GM19328 (cell line): ENCODE results near the gene OSBPL1A.
A peak's percentile ranks its signal among the peaks of the same experiment; 100 is the strongest.

Experiments used
- ATAC-seq: cut with Tn5 transposase; IDR thresholded peaks from one replicate; pipeline ENCODE4 v1.9.1; 2021; ENCODE audit warnings: mild to moderate bottlenecking, moderate library complexity; ENCODE audit not compliant: unreplicated experiment

Gene OSBPL1A

DNA sequence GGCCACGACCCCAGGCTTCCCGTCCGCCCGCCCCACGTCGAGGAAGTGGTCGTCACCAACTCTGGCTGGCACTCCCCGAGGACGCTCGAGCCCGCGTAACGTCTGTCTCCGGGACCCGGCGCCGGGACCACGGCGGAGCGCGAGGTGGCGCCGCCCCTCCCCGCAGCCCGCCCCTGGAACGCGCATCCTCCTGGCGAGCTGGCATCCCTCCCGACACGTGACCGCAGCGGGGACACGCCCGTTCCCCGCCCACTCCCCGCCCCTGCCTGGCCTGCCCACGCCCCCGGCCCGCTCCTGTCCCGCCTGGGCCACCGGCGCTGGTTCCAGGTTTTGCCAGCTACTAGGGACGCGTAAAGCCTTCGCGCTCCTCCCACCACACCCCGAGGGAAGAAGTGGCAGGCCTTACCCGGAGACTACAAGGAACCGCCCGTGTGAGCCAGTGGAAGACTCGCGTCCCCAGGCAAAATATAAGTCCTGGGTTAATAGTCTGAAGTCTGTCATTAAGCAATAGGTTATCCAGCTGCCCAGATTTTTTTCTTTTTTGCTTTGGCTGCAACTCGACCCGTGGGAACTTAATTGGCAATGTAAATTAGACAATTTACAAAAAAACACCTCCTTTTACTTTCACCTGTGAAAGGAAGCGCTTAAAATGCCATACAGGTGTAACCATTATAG is at the start of gene OSBPL1A:
TSS of gene OSBPL1A (minus strand) at position 131 of the 675 bp plus-strand sequence. CDS start 20,291 bp downstream, outside the sequence.
- no peak for ATAC-seq

DNA sequence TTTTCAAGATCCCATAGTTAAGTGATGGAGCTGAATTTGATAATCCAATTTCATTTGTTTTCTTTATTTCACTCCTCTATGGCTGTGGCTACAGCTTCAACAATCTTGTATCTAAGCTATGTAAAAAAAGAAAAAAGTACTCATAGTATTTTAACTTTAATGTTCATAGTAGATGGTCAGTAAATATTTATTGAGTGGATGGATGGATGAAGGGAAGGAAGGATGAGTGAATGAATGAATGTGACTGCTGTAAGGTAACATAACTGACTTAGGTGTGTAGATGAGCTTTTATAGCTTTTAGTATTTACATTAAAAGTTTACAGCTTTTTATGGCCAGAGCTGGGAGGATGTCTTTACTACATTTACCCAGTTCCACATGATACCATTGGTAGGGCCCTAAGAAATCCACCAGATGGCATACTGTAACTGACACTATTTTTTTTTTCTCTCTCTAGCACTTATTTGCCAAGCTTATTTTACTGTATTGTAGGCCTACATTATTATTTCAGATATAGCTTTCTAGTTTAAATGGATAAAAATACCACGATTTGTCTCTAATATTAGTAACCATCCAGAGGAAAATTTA is 49.4 kb upstream of the OSBPL1A start:
- ATAC-seq = no peak

DNA sequence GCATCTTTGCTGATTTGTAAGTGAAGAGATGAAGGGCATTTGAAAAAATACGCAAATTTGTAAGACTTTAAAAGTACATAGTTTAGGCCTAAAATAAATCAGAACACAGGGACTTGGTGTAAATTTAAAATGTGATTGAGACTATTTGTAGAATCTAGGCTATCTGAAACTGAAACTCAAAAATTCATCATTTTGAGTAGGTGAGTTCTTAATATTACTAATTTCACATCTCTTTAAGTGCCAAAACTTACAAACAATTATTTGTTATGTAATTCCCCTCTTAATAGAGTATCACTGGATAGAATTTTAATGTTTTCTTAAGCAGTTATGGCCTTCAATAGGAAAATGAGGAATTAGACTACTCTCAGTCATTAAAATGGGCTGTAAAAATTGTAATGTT is 48.8 kb upstream of the OSBPL1A start:
- ATAC-seq = no peak

DNA sequence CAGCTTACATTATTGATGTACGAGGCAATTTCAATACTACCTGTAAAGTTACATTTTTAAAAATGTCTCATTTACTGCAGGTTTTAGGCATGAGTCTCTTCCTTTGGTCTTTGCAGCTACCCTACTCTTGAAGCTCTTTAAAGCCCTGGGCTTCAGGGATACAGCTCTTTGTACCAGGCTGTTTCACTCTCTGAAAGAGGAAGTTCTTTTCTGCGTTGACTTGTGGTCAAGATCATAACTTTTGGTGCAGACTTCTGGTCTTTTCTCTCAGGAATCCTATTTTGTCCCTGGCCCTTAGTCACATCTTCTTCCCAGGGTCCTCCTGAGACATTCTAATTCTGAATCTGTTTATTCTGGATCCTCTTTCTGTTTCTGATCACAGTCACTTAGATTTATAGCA is 46.2 kb upstream of the OSBPL1A start:
- peak; percentile 52 for ATAC-seq

DNA sequence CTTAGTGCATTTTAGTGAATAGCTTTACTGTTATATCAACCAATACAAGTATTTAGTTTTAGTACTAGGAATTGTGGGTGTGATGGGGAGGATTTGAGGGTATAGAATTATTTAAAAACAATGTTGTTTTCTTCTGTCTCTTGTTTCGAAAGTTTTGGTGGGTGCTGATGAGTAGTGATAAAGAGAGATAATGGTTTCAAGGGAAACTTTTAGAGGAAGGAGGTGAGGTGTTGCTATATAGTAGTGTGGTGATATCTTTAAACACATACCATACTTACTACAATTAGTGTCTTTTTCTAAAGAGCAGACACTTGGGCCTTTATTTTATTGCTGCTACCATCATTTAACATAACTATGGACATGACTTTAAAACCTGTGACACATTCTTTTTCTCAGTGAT is 39.3 kb upstream of the OSBPL1A start:
- ATAC-seq = no peak

DNA sequence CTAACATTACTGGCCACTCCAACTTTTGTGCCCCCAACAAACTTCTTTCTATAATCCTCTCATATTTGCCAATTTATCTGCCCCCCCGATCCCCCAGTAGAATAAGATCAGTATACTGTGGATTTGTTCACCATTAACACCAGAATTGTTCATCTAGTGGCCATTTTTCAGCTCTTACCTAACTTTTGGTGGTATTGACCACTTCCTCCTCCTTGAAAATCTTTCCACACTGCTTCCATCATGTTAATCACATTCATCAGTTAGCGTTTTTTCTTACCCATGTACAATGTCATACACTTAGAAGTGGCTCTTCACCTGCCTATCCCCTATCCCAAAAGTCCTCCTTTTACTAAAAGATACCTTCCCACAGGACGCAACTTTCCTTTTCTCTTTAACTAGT is 35.0 kb upstream of the OSBPL1A start:
- ATAC-seq = no peak

DNA sequence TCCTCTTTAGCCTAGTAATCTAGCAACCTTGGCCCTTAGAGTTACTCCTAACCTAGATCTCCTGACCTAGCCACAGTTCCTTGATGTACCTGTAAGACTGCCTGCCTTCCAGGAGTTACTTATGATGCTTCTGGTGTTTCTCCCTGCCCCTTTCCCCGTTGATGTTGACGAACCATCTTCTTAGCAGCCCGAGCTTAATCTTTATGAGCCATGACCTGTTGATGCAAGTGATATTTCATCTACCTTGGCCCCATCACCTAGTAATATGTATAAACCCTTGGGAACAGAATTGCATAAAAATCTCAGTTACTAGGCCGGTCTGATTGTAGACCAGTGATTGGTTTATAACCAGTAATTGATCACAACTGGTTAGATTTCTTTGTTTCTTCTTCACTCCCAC is 31.6 kb upstream of the OSBPL1A start:
- no peak for ATAC-seq

DNA sequence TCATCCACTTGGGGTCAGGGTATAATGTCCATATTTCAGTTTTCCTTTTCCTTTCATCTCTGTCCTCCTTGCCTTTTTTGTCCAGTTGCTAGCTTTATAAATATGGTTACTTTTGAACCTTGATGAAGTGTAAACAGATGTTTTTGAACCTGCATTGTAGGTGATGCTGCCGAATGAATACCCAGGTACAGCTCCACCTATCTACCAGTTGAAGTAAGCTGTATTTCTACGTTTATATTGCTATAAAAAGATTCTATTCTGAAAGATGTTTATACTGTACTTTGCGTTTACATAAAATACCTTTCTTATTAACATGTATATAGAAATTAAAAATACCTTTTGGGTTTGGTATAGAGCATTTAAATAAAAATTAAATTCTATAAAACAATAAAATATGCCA is 31.1 kb upstream of the OSBPL1A start:
- ATAC-seq = no peak

DNA sequence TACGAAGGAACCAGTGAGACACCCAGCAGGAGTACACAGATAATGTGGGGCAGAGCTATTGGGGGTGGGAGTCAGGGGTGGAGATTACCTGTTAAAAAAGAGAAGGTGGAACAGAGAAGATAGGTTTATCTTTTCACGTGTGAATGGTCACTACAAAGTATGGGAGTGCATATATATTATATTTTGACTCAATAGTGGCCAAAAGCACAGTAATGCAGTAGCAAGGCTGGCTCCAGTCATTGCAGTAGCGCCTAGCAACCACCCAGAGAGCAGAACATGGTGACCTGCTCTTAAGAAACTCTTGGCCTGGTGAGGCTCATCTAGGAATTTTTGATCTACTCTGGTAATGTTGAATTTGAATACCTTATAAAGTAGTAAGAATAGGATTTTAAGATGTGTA is 29.9 kb upstream of the OSBPL1A start:
- no peak for ATAC-seq

DNA sequence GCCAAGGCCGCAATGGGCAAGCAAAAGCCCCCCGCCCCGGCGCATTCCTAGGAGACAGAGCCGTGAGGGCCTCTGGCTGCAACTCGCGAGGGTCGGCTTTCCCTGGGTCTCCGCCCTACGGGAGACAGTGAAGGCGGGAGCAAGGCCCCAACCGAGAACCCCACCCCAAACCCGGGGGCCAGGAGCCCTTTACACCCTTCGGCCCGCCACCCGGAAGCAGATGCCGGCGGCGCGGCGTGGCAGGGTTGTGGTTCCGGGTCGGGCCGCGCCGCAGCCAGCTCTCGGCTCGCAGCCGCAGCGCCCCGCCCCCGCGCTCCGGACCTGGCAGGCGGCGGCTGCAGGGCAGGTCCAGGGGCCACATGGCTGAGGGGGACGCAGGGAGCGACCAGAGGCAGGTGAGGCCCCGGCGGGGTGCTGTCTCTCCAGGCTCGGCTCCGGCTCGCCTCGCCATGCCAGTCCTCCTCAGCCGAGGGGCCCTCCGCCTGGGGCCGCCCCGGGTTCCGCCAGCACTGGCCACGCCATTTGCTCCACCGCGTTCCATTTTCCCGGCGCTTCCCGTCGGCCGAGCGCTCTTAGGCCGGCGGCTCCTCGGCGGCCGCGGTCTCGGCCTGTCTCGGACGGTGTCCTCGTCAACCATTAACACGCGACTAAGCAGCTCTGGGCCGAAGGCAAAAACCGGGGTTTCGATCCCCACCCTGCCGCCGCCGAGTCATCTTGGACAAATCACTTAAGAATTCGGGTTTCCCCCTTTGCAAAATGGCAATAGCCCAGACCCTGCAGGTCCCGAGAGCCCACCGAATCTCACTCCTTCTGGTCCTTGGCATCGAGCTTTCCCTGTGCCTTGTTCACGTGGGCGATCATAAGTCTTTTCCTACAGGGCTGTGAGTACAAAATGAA is 29.0 kb upstream of the OSBPL1A start, which contains the start of gene IMPACT:
TSS of gene IMPACT (plus strand) at position 273 of the 897 bp plus-strand sequence. CDS start at position 360, 87 bp downstream.
- peak; percentile 82 for ATAC-seq

DNA sequence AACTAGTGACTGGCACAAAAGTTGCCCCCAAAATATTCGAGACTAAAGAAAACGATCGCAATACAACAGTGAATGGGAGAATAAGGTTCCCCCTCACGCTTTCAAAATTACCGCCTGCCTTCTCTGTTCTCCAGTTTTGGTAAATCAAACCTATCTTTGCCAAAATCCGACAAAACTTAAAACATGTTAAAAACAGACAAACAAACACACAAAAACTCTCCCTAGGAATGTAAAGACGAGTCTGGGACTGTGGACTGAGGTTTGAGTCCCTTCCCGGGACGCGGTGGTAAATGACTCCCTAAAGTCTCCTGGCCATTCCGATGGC is 28.4 kb upstream of the OSBPL1A start:
- ATAC-seq = no peak

DNA sequence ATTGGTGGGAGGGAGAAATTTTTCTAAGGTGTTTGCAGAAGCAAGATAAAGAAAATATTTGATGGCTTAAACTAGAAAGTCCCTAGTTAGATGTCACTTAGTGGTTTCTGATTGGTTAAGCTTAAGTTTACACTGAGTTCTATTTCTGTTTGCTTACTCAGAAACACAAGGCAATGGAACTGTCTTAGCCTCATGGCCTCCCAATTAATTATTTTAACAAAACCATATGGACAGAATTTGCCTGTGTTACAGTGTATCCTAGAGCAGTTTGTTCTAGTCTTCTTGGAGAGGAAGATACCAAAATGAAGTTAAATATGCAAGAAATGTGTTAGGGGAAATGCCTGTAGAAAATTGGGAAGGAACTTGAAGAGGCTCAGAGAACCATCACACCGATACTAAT is 24.2 kb upstream of the OSBPL1A start:
- no peak for ATAC-seq

DNA sequence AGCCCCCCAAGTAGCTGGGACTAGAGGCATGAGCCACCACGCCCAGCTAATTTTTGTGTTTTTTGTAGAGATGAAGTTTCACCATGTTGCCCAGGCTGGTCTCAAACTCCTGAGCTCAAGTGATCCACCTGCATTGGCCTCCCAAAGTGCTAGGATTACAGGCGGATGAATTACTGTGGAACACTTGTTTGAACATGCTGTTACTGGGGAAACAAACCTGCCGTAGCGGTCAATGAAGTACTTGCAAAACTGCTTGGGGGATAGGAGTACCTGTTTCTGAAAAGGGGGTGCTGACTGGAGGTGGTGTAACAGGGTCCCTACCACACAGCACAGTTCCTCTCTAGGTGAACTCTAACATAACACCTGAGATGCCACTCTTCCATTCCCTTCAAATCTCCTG is 22.9 kb upstream of the OSBPL1A start:
- no peak for ATAC-seq

DNA sequence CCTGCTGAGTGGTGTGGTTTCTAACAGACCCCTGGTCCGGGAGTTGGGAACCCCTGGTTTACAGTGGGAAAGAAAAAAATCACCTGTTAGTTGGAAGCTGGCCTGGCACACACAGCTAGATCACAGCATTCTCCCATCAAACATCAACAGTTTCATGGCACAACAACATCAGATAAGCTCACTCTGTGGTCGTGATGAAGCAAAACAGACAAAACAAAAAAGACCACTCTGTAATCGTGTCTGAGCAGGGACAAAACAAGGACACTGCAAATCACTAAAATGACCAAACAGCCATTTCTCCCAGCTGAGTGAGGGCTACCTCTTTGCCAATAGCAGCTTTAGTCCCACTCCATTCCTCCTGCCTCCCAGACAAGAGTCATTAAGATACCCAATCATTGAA is 19.9 kb upstream of the OSBPL1A start:
- no peak for ATAC-seq

DNA sequence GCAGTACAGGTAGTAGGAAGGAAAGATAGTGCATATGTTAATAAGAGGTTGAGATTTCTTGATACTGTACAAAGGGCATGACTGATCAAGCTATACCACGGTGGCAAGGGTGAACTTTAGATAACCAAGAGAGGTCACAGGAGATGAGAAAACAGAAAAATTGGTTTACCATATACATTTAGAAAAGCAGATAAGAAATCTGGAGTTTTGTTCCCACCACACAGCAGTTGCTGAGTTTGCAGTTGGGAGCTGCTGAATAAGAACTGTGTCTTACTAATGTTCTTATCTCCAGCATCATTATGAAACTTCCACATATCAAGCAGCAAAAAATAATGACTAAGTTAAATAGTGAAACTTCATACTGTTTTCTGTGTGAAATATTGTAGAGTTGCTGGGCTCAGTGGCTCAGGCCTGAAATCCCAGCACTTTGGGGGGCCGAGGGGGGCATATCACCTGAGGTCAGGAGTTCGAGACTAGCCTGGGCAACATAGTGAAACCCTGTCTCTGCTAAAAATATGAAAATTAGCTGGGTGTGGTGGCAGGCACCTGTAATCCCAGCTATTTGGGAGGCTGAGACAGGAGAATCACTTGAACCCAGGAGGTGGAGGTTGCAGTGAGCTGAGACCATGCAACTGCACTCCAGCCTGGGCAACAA is 16.9 kb upstream of the OSBPL1A start:
- no peak for ATAC-seq

DNA sequence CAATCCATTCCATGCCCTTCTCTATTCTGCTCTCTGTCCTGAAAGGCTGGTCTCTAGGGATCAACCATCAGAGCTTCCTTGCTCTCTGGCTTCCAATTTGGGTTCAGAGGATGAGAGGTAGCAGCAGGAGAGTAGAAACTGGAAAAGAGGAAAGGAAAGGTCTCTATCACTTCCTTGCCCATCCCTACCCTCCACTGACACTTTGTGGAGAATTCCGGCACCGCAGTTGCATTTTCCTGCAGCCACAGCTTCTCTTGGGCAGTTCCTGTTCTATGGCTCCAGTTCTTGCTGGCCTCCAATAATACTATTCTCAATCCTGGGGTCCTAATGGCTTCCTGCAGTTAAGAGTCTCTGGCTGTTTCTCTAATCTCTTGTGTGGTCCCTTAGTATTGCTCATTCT is 15.5 kb upstream of the OSBPL1A start:
- ATAC-seq = no peak

DNA sequence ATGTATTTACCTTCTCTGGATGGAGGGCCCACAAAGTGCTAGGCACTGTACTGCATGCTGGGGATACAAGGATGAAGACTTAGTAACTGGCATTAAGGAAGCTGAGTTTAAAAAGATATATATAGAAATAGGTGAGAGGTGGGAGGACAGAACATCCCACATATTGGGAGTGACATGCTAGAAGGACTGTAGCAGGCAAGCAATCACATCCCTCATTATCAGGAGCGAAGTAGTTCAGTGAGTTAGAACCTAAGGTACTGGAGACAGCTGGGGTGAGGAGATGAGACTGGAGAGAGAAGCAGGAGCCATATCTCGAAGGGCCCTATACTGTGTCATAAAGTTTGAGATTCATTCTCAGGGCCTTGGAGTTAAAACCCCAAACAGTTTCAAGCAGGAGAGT is 10.9 kb upstream of the OSBPL1A start:
- no peak for ATAC-seq

DNA sequence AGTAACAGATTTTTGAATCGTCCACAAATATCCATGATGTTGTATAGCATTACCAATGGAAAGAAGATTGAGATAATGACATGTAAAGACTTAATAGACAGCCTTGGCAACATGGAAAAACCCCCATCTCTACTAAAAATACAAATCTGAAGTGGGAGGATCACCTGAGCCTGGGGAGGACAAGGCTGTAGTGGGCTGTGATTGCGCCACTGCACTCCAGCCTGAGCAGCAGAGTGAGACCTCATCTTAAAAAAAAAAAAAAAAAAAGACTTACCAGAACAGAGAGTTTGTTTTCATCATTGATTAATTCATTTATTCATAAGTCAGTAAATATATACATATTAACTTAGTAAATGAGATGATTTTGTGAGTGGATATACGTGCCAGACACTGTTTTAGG is 7.0 kb upstream of the OSBPL1A start:
- ATAC-seq = no peak

DNA sequence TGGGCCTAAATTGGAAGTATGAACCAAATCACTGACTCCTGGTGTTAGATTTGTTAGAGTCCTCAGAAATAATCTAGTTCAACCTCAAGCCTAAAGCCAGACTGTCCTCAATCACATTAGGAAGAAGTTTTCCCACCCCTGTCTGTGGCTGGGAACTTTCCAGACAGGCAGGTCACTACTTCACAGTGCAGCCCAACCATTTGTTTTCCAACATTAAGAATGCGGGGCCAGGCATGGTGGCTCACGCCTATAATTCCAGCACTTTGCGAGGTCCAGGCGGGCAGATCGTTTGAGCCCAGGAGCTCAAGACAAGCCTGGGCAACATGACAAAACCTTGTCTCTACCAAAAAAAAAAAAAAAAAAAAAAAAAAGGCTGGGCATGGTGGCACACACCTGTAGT is 5.5 kb upstream of the OSBPL1A start:
- ATAC-seq = no peak

DNA sequence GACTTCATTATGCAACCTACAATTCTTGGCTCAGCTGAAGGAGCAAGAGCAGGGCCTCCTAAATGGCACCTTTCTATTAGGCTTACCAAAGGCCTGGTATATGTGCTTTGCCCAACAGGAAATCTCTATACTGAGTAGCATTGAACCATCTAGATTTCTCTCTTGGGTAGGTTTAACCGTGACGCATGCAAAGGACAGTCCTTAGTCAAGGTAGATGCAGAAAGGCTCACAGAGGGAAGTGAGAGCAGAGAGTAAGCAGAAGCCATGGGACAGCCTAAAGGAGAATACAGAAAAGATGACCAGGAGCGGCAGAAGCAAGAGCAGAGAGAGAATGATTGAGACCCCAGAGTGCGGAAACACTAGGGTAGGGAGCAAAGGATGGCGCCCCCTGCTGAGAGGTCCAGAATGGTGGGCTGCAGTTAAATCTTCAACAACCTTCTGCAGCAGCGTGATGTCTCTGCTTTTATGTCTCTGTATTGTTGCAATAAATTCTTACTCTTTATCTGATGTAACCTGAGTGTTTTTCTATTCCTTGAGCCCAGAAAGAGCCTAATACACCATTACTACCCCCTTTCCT is 4.7 kb upstream of the OSBPL1A start:
- no peak for ATAC-seq

DNA sequence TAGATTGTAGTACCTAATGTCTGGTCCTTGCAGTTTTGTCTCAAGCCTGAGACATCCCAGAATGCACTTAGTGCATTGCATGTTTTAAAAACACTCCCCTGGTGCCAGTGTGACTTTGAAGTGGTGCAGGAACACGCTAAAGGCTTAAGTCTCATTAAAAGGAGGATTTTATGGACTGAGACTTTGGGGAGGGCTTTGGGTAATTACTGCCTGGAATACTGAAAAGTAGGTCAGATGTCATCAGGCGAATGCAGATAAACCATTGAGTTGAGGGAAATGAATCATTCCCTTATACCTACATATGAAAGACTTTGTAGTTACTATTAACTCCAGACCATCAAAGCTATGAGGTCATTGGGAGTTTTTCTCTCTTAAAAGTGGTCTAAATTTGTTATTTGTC is 3.0 kb upstream of the OSBPL1A start:
- ATAC-seq = no peak
